H9 (cell line): ENCODE data around the gene ITGA2. TPM values are rescaled to one million over a fixed set of nuclear protein-coding genes. Genes with fewer than 3 reads are reported as not detected.

Experiments used
- DNase-seq: peaks from one replicate; pipeline ENCODE4 v3.0.0-alpha.2; 2017
- H2AFZ ChIP-seq: one replicate; pipeline ENCODE4 v1.6.1; 2013; ENCODE audit warnings: mild to moderate bottlenecking, low read length, control low read depth, moderate library complexity
- H2AK5ac ChIP-seq: 2 replicates; pipeline ENCODE4 v1.6.1; 2013; ENCODE audit warnings: low read length, control low read depth, mixed read lengths; ENCODE audit not compliant: insufficient read length
- H2BK120ac ChIP-seq: one replicate; pipeline ENCODE4 v1.6.1; 2013; ENCODE audit warnings: low read depth, mild to moderate bottlenecking, low read length, control low read depth, inconsistent platforms; ENCODE audit not compliant: poor library complexity, severe bottlenecking
- H2BK12ac ChIP-seq: 2 replicates; pipeline ENCODE4 v1.6.1; 2013; ENCODE audit warnings: low read length, control low read depth, mixed read lengths, low read depth; ENCODE audit not compliant: insufficient read length
- H2BK15ac ChIP-seq: 2 replicates; pipeline ENCODE4 v1.6.1; 2013; ENCODE audit warnings: low read depth, low read length, control low read depth
- H2BK20ac ChIP-seq: one replicate; pipeline ENCODE4 v1.6.1; 2013; ENCODE audit warnings: low read depth, mild to moderate bottlenecking, low read length, control low read depth, inconsistent platforms; ENCODE audit not compliant: poor library complexity, severe bottlenecking
- H2BK5ac ChIP-seq: 2 replicates; pipeline ENCODE4 v1.6.1; 2013; ENCODE audit warnings: low read length, control low read depth, mixed read lengths; ENCODE audit not compliant: insufficient read length
- H3K14ac ChIP-seq: 2 replicates; pipeline ENCODE4 v1.6.1; 2013; ENCODE audit warnings: low read length, control low read depth; ENCODE audit not compliant: insufficient read depth
- H3K18ac ChIP-seq: 2 replicates; pipeline ENCODE4 v1.6.1; 2013; ENCODE audit warnings: low read depth, mild to moderate bottlenecking, mixed read lengths, low read length, control low read depth; ENCODE audit not compliant: insufficient read length
- H3K23ac ChIP-seq: 2 replicates; pipeline ENCODE4 v1.6.1; 2013; ENCODE audit warnings: low read length, control low read depth, mixed read lengths, low read depth; ENCODE audit not compliant: insufficient read length
- H3K23me2 ChIP-seq: 2 replicates; pipeline ENCODE4 v1.6.1; 2013; ENCODE audit warnings: low read depth, mild to moderate bottlenecking, mixed read lengths, low read length, control low read depth; ENCODE audit not compliant: insufficient read length, poor library complexity, severe bottlenecking
- H3K27ac ChIP-seq: 2 replicates; pipeline ENCODE4 v1.5.1; 2013; ENCODE audit warnings: low read length, control low read depth, mixed read lengths, low read depth; ENCODE audit not compliant: insufficient read length
- H3K27me3 ChIP-seq: 2 replicates; pipeline ENCODE4 v1.6.1; 2013; ENCODE audit warnings: low read length, control low read depth, inconsistent platforms; ENCODE audit not compliant: insufficient read depth
- H3K4ac ChIP-seq: 2 replicates; pipeline ENCODE4 v1.6.1; 2013; ENCODE audit warnings: low read depth, mild to moderate bottlenecking, control low read depth, inconsistent platforms, low read length, moderate library complexity
- H3K4me1 ChIP-seq: 2 replicates; pipeline ENCODE4 v1.6.1; 2013; ENCODE audit warnings: low read length, control low read depth, inconsistent platforms; ENCODE audit not compliant: insufficient read depth
- H3K4me2 ChIP-seq: 2 replicates; pipeline ENCODE4 v1.6.1; 2013; ENCODE audit warnings: low read length, control low read depth, mixed read lengths; ENCODE audit not compliant: insufficient read length, insufficient read depth
- H3K56ac ChIP-seq: 2 replicates; pipeline ENCODE4 v1.6.1; 2013; ENCODE audit warnings: low read depth, mild to moderate bottlenecking, mixed read lengths, low read length, control low read depth; ENCODE audit not compliant: insufficient read length
- H3K79me1 ChIP-seq: 2 replicates; pipeline ENCODE4 v1.6.1; 2013; ENCODE audit warnings: low read depth, mild to moderate bottlenecking, moderate library complexity, low read length, control low read depth, inconsistent platforms; ENCODE audit not compliant: insufficient read depth, poor library complexity, severe bottlenecking
- H3K79me2 ChIP-seq: 2 replicates; pipeline ENCODE4 v1.6.1; 2013; ENCODE audit warnings: low read length, control low read depth, inconsistent platforms; ENCODE audit not compliant: insufficient read depth
- H3K9ac ChIP-seq: 2 replicates; pipeline ENCODE4 v1.6.1; 2013; ENCODE audit warnings: low read length, control low read depth, mixed read lengths; ENCODE audit not compliant: insufficient read length; ENCODE audit errors: extremely low read depth
- H3K9me3 ChIP-seq: one replicate; pipeline ENCODE4 v1.6.1; 2013; ENCODE audit warnings: low read depth, low read length, inconsistent platforms; ENCODE audit not compliant: control insufficient read depth
- H3T11ph ChIP-seq: one replicate; pipeline ENCODE4 v1.6.1; 2013; ENCODE audit warnings: mild to moderate bottlenecking, low read length, control low read depth, inconsistent platforms
- H4K20me1 ChIP-seq: one replicate; pipeline ENCODE4 v1.6.1; 2013; ENCODE audit not compliant: control insufficient read depth, insufficient read length, insufficient read depth
- H4K5ac ChIP-seq: 2 replicates; pipeline ENCODE4 v1.6.1; 2013; ENCODE audit warnings: low read depth, mild to moderate bottlenecking, mixed read lengths, low read length, control low read depth; ENCODE audit not compliant: insufficient read length
- H4K8ac ChIP-seq: replicated peaks from 2 replicates; pipeline ENCODE4 v1.6.1; 2013; ENCODE audit warnings: low read length, control low read depth, mixed read lengths, low read depth; ENCODE audit not compliant: insufficient read length
- H4K91ac ChIP-seq: 2 replicates; pipeline ENCODE4 v1.6.1; 2013; ENCODE audit warnings: low read depth, mild to moderate bottlenecking, moderate library complexity, mixed read lengths, low read length, control low read depth; ENCODE audit not compliant: insufficient read length
- H3K27ac Mint-ChIP-seq, 3 experiments: 2 replicates in 2 of 3; 3 replicates in 1 of 3; pipeline ENCODE4 v1.8.0; 2020 to 2021; ENCODE audit warnings: mixed read lengths in 3 of 3, mild to moderate bottlenecking in 1 of 3, moderate library complexity in 1 of 3
- H3K27me3 Mint-ChIP-seq: 2 replicates; pipeline ENCODE4 v1.8.0; 2021; ENCODE audit warnings: low read depth, mild to moderate bottlenecking, moderate library complexity, mixed read lengths
- H3K36me3 Mint-ChIP-seq, 3 experiments: 2 replicates in 2 of 3; 3 replicates in 1 of 3; pipeline ENCODE4 v1.8.0; 2020 to 2021; ENCODE audit warnings: low read depth in 3 of 3, mixed read lengths in 3 of 3; ENCODE audit not compliant: insufficient read depth in 1 of 3
- H3K4me1 Mint-ChIP-seq, 2 experiments: 2 replicates each; pipeline ENCODE4 v1.8.0; 2020; ENCODE audit warnings: mixed read lengths in 2 of 2
- H3K4me3 Mint-ChIP-seq, 2 experiments: 2 replicates in 1 of 2; 3 replicates in 1 of 2; pipeline ENCODE4 v1.8.0; 2020 to 2021; ENCODE audit warnings: mild to moderate bottlenecking in 2 of 2, mixed read lengths in 2 of 2, moderate library complexity in 1 of 2
- H3K9me3 Mint-ChIP-seq, 2 experiments: 2 replicates in 1 of 2; 3 replicates in 1 of 2; pipeline ENCODE4 v1.8.0; 2020; ENCODE audit warnings: mild to moderate bottlenecking in 2 of 2, mixed read lengths in 2 of 2, moderate library complexity in 1 of 2
- WGBS: extraction: QIAGEN DNeasy Blood & Tissue Kit; methylation state at CpG from one replicate; pipeline ENCODE4 v1.1.7; 2013; ENCODE audit warnings: missing lambda C conversion rate, low lambda C conversion rate, mixed read lengths; ENCODE audit not compliant: insufficient read length; ENCODE audit errors: extremely low coverage; 5-methylcytosine and 5-hydroxymethylcytosine counted together
- total RNA-seq: library from RNA; stranded (reverse); gene quantifications from 2 replicates; pipeline ENCODE4 v1.2.1, GENCODE V29; 2021
- TF ChIP-seq, protein P1 (sequence below): fragments of 200-600 bp; sonication (generic); conservative IDR thresholded peaks from 3 replicates; pipeline ENCODE4 v1.8.0; 2021; ENCODE audit warnings: antibody characterized with exemption, mild to moderate bottlenecking

Gene ITGA2
- total RNA-seq, 1 experiment from 2014 or later: 3.0 TPM

DNA sequence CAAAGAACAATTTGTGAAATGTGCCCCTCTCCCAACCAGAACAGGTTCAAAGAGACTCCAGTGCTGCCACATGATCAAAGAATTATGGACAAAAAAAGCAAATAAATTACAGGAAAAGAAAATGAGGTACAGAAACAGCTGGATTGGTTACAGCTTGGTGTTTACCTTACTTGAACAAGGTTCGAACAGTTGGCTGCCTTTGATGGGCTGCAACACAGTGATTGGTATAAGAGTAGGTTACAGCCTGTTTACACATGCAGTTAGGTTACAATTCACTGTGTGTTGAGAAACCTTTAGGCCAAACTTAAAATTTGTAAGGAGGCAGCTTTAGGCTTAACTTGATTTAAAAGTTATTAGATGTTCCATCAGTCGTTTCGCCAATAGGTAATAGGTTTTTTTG, 123.8 kb downstream of the ITGA2 start:
- no peaks in the 10 kb centered on the region for H3K27me3 Mint-ChIP-seq
- Histone ChIP-seq H4K20me1 (no peaks in the 10 kb centered on the region), H3K27ac (no peak overlapping the region), H3K27me3 (no peaks in the 10 kb centered on the region; the same call in 1 of the 2 replicates), H3K18ac (no peak overlapping the region), H4K8ac (no peak overlapping the region), H3K9me3 (no peaks in the 10 kb centered on the region), H4K91ac (no peak overlapping the region), H3K23me2 (peaks cover 13% of the 10 kb centered on the region), H2AK5ac (no peak overlapping the region), H2AFZ (no peak overlapping the region), H2BK20ac (no peak overlapping the region), H2BK5ac (no peak overlapping the region), H3K9ac (no peak overlapping the region), H2BK15ac (no peak overlapping the region), H3K4ac (no peak overlapping the region), H3K56ac (no peak overlapping the region), H3K14ac (no peak overlapping the region), H3K4me1 (peaks cover 5% of the 10 kb centered on the region; the same call in 1 of the 2 replicates), H3T11ph (no peak overlapping the region), H3K4me2 (no peak overlapping the region), H2BK12ac (no peak overlapping the region), H3K79me1 (no peaks in the 10 kb centered on the region), H2BK120ac (no peak overlapping the region), H3K79me2 (no peaks in the 10 kb centered on the region), H3K23ac (no peak overlapping the region), H4K5ac (no peak overlapping the region)
- H3K4me3 Mint-ChIP-seq: no peak overlapping the region
- peaks cover 17% of the 10 kb centered on the region in 2 experiments for H3K4me1 Mint-ChIP-seq
- no peaks in the 10 kb centered on the region for H3K36me3 Mint-ChIP-seq
- no peak for DNase-seq
- WGBS: no CpG with 5 or more reads among the region's 3 CpGs
- TF ChIP-seq, protein P1, sequence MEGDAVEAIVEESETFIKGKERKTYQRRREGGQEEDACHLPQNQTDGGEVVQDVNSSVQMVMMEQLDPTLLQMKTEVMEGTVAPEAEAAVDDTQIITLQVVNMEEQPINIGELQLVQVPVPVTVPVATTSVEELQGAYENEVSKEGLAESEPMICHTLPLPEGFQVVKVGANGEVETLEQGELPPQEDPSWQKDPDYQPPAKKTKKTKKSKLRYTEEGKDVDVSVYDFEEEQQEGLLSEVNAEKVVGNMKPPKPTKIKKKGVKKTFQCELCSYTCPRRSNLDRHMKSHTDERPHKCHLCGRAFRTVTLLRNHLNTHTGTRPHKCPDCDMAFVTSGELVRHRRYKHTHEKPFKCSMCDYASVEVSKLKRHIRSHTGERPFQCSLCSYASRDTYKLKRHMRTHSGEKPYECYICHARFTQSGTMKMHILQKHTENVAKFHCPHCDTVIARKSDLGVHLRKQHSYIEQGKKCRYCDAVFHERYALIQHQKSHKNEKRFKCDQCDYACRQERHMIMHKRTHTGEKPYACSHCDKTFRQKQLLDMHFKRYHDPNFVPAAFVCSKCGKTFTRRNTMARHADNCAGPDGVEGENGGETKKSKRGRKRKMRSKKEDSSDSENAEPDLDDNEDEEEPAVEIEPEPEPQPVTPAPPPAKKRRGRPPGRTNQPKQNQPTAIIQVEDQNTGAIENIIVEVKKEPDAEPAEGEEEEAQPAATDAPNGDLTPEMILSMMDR: no peak
- H3K27ac Mint-ChIP-seq: no peak overlapping the region
- no peaks in the 10 kb centered on the region; a peak in 1 of 5 replicates for H3K9me3 Mint-ChIP-seq
